GM21447 (cell line): ENCODE results near the gene PUSL1.

ENCODE experiments used
- ATAC-seq: cut with Tn5 transposase; IDR thresholded peaks from one replicate; pipeline ENCODE4 v1.9.1; 2021; ENCODE audit not compliant: unreplicated experiment

Gene PUSL1

DNA sequence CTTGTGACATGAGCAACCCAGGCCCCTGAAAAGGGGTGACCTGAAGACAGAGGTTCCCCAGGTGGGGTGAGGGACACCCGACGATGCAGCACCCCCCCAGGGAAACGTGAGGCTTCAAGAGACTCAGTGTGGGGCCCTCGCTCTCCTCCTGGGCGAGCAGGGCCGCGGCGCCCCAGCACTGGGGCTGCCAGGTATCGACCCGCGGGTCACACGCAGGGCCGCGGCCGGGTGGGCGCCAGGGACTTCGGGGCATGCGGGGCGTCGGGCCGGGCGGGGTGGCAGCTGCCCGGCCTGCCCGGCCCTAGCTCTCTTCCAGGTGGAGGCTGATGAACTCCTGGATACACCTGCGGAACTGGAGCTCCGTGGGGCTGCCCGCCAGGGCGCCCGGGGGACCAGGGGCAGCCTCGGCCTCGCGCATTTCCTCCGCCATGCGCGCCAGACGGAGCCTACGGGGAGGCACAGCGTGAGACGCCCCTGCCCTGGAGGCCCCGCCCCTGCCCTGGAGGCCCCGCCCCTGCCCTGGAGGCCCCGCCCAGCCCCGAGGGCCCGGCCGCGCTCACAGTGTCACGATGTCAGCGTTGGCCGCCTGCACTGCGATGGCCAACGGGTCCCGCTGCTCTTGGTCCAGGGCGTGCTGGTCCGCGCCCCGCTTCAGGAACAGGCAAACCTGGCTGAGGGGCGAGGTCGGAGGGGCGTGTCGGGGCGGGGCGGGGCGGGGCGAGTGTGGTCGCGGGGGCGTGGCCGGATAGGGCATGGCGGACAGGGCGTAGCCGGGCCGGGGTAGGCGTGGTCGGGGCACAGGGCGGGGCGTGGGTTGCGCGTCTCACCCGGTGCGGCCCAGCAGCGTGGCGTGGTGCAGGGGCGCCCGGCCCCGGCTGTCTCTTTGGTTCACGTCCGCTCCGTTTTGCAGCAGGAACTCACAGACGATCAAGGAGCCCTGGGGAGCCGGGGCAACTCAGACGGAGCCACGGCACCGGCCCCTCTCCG lies 14.8 kb upstream of the PUSL1 start:
- ATAC-seq, result no peak

DNA sequence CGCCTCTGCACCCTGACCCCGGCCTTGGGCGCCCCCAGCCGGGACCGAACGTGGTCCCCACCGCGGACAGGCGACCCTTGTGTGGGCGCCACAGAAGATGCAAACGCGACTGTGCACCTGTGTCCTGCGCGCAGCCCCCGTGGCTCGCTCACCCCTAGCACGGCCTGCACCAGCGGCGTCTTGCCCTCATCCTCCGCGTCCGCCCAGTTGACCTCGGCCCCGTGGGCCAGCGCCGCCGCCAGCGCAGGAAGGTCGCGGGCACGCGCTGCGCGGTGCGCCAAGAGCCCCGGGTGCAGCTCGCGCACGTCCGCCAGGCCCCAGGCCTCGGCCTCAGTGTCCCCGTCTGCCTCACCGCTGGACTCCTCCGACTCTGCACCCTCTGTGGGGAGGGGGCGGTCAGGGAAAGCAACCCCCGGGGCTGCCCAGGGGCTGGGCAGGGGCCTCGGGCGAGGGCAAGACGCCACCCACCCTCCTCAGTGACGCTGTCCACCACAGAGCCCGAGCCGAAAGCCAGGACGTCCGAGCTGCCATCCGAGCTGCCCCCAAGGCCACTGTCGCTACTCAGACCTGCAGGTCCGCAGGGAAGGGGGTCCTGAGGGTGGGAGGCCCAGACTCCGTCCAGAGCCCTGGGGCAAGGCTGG lies 14.0 kb upstream of the PUSL1 start:
- ATAC-seq, result no peak

DNA sequence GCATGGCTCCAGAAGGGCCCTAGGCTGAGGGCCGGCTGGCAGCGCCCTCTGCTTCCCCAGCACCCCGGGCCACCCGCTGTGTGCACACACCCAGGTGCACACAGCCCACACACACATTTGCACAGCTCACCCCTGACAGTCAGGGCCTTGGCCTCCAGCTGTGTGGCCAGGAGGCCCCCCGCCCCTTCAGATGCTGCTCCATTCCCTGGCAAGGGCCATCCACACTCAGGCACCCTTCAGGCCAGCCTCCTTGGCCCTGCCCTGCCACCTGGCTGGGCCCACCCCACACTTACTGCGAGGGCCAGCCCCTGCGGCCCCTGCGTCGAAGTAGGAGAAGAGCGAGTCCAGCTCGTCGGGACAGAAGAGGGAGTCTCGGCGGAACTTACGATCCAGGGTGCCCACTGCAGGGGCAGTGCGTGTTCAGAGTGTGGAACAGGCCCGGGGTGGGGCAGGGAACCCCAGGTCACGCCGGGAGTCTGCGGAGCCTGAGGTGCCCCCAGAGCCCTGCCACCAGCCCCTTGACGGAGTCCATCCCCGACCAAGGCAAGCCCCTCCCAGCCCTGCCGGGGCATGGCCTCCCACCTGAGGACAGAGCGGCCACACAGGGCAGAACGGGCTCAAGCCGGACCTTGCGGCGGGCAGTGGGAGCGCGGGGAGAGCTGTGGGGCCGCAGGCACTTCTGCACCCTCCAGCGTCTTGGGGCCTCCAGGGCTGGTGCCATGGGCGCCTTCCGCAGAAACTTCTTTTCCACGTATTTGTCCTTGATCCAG lies 13.1 kb upstream of the PUSL1 start:
- ATAC-seq, result no peak

DNA sequence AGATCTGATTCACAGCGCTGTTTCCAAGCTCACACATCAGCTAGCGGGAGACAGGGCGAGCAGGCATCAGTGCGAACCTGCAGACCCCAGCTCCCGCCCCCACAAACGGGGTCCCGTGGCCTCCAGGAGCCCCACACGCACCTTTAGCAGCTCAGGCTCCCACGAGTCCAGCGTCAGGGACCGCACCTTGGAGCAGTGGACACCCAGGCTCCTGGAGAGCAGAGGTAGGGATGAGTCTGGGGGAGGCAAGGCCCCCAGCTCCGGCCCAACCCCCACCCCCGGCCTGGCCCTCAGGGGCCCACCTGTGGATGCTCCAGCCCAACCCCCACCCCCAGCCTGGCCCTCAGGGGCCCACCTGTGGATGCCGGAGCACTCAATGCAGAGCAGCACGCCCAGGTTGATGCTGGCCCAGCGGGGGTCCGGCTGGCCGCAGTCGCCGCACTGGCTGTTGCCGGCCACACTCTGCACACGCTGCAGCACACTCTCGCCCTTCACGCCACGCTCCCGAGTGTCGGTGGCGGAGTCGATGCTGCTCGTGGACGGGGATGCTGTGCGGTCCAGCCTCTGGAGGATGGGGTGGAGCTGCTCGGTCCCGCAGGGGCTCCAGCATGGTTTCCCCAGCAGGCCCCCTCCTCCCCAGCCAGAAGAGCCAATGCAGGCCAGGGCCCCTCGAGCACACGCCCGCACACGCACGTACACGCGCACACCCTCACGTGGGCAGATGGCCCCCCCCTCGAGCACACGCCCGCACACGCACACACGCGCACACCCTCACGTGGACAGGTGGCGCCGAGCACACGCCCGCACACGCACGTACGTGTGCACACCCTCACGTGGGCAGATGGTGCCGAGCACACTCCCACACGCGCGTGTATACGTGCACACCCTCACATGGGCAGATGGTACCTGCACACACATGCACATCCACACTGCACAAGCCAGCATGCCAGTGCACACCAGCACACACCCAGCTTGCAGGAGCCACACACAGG lies 12.0 kb upstream of the PUSL1 start:
- no peak for ATAC-seq

DNA sequence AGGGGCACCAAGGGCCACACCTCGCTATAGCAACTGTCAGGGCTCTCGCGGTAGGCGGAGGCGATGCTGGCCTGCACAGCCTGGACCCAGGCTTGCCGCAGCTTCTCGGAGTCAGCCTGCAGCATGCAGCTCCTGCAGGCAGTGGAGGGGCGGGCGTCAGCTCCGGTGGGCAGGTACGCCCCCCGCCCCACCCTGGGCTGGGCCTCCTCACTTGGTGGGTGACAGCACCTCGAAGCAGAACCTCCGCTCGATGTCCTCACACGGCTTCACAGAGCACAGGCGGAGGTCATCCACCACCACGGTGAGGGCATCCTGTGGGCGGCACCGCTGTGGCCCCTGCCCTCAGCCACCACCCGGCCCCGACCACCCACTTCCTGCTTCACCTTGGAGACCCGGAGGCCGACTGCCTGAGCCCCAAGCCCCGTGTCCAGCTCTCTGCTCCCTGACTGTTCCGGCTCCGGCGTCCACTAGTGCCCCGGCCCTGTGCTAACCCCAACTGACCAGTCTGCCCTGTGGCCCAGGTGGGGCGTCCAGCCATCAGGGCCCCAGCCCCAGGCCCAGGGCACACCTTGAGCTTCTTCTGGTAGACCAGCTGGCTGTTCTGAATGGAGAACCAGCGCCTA lies 10.5 kb upstream of the PUSL1 start:
- no peak for ATAC-seq

DNA sequence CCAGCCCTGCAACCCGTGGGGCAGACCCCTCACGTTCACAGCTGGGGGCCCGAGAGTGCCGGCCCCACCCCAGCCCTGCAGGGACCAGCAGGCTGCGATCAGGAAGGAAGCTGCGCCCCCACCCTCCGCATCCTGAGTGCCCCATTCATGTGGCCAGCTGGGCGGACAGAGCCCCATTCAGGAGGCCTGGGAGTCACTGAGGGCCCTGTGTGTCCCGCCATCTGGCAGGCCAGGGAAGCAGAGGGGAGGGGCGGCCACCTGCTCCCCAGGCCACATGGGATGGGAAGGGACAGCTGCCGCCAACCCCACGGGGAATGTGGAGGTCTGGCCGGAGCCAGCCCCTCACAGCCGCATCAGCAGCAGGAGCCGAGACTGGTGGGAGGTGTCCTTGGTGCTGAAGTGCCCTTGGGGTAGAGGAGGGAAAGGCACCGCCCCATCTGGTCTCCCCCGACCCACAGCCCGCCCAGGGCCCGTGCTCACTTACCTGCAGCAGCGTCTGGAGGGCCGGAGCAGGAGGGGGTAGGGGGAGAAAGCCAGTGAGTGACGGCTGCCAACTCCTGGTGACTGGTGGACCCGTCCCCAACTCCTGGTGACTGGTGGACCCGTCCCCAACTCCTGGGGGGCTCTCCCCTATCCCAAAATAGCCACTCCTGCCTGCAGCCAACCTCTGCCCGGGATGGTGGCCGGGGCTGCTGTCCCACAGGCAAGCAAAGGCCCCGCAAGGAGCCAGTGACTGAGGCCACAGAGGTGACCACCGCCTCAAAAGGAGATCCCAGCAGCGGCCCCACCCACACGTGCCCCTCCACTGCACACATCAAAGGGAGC lies 9.3 kb upstream of the PUSL1 start:
- no peak for ATAC-seq

DNA sequence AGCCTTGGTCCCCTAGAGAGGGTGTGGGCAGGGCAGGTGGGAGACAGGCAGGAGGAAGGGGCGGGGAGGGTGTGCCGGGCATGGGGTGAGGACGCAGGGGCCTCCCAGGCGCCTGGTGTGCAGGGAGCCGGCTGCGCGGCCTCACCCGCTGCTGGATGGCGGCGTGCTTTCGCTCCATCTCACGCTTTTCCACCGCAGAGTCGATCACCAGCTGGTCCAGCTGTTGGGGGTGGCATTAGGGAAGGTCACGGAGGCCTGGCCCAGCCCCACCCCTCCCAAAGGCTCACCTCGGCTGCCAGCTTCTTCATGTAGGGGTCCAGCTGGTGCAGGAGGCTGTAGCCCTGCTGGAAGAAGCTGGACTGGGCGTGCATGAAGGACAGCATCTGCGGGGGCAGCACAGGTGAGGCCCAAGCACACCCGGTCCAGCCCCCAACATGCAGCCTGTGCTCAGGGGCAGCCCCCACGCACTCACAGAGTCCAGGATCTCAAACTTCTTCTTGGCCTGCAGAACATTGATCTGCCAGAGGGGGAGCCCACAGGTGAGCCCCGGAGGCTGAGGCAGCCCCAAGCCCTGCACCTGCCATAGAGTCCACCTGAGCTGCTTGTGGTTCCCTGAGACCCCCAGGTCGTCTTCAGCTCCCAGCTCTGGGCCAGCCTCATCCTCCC lies 8.6 kb upstream of the PUSL1 start:
- no peak for ATAC-seq

DNA sequence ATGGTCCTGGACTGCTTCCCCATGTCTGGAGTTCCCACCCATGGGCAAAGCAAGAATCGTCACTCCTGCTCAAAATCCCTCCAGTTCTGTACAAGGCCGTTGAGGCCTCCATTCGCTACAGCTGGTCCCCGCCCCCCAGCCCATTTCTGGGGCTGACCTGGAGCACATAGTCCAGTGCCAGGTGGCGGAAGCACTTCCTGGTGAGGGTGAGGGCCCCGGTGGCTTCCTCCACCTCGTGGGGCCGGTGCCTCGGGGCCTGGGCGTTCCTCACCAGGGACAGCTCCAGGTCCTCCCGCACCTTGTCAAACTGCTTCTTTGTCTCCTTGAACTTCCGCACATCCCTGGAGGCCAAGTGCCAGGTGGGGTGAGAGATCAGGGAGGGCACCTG lies 8.1 kb upstream of the PUSL1 start:
- no peak for ATAC-seq

DNA sequence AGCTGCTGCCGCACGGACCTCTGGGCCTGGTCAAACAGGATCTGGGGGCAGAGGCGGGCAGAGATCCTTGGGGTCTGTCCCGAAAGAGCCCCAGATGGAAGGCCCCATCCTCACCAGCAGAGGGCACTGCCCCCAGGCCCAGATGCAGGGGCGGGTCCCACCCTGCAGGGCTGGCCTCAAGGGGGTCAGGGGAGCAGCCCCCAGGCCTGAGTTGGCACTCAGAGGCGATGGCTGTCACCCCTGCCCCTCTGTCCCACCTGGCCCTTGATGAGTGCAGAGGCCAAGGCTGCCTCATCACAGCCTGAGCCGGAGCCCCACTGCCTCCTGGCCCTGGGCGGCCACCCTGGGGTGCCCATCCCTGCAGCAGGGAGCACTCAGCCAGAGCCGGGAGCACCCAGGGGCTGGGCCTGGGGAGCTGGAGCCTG lies 6.4 kb upstream of the PUSL1 start:
- ATAC-seq, result no peak

DNA sequence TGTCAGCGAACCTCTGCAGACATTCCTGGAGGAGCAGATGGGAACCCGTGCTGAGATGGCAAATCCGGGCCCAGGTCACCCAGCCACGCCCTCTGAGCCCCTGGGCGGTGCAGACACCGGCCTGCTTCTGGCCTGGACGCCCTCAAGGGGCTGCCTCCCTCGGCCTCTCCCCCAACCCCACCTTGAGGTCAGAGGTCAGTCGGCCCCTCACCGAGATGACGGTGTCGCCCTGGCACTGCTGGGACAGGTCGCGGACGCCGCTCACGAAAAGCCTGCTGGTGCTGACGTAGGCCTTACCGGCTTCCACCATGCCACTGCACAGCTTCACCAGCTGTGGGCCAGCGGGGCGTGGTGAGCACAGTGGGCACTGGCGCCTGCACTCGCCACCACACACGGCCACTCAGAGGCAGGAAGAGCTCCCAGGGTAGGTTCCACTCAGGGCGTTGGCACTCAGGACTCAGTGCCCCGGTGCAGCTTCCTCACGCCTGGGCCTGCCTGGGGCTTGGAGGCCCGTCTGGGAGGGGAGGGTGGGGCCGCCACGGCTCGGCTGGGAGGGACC lies 5.4 kb upstream of the PUSL1 start:
- no peak for ATAC-seq

DNA sequence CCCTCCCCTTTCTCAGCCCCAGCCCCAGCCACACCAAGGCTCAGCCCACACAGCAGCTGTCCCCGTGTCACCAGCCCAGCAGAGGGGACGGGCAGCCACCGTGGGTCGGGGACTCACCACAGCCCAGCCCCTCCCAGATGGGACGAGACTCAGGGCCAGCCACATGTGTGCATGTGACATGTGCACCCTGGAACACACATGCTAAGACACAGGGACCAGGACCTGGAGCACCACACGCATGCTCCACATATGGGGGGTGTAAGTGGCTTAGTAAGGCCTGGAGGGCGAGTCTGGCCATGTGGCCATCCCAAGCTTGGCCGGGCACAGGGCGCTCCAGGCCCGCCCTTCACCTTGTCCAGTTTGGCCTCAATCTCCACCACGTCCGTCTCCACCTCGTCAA lies 4.7 kb upstream of the PUSL1 start:
- ATAC-seq, result no peak

DNA sequence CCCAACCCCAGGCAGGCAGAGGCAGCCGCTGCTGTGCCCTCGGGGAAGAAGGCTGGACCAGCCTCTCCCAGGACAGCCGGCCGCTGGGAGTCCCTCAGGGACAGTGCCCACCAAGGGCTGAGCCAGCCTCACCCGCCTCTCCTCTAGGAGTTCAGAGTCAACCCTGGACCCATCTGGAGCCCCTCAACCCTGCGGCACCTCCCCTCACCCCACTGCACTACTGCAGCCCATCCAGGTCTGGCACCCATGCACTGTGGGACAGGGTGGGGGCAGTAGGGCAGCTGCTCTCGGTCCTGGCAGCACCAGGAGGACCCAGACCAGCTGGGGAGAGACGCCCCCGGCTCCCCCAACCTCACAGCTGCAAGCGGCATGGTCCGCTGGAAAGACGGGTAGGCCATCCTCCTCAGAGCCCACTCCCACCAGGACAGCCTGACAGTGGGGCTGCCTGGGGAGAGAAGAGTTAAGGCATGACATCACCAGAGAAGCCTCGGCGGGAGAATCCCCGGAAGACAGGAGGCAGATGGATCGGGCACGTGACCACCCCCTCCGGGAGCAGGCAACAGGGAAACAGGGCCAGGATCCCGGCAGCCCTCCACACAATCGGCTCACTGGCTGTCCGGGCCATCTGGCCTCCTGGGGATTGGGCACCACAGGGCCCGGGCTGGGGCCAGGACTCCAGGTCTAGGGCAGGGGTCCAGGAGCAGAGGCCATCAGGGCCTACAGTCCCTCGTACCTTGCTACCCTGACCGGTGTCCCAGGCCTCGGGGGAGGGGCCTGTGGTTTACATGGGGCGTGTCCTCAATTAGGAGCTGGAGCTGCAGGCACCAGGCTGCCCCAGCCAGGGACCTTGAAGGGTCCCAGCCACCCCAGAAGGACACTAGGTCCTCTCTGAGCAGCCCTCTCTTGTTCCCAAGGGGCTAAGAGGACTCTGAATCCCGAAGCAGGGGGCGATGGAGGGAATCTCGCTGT lies 3.8 kb upstream of the PUSL1 start:
- no peak for ATAC-seq

DNA sequence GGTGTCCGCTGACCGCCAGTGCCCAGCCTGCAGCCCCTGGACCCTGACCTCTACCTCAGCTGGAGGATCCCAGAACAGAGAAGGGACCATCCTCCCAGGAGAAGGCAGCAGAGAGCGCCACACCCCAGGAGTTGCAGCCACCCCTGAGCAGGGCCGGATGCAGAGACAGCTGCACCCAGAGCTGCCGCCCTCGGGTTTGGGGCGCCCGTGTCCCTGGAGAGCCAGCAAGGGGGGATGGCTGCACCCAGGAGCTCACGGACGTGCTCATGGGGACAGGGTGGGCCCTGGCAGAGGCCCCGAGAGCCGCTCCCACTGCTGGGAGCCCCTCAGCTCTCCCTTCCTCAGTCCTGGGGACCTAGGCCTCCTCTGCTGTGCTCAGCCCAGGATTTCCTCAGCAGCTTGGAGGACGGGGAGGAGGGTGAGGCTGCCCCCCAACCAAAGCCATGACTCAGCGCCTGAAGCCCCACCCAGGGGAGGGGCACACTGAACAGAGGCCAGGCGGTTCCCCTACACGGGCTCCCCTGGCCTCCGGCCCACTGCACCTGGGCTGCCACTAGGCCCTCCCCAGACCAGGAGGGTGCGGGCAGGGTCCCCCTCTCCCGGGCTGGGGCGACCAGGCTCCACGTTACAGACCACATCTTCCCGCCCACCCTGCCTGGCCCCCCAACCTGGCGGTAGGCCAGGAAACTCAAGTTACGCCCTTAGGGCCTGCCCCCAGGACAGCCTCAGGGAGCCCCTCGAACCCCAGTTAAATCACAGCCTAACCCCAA lies 2.9 kb upstream of the PUSL1 start:
- no peak for ATAC-seq

DNA sequence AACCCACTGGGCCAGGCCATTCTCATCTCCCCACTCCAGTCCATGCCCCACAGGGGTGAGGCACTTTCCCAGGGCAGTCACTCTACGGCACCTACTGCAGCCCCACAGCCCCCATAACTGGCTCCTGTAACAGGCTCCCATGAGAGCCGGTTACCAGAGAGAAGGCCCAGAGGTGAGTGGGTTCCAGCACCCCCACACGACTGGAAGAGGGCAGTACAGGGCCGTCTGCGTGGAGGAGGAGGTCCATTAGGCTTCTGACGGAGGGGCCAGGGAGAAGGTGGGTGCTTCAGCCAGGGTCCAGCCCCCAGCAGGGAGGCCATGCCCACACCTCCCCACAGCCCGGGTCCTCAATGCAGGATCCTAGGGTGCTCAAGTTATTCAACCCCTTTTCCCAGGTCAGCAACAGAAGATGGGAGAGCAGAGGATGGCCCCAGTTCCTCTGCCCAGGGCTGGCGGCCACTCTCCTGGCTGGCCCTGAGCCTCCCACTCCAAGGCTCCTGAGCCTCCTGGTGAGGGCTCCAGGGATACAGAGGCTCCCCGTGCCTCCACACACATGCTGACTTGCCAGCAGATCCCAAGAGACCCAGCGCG lies 2.2 kb upstream of the PUSL1 start:
- ATAC-seq, result no peak

DNA sequence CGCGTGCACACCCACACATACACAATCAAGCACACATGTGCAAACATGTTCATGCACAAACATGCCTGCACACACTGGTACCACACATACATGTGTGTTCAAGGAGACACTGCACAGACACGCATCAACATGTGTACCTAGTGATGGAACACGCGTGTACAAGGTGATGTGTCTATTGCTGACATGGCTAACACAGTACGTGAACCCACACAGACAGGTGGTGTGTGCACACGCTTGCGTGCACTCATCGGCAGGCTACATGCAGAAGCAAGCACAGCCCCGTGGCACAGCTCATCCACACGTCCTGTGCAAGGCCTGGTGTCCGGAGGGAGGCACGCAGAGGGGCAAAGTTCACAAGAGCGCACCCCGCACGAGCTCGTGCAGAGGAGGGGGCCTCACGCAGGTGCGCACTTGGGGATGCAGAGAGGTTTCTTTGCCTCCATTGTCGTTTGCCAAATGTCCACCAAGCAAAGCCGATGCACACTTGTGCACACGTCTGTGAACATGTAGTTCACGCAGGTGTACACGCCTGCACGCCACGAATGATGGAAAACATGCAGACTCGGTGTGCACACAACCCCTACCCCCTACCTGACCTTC lies 1.6 kb upstream of the PUSL1 start:
- no peak for ATAC-seq
